ENCODE results near the gene MORN1.

Gene MORN1

GRCh38 chr1:2404890-2405511 lies 13.6 kb upstream of the MORN1 start:
- TF ChIP-seq CTCF (IDR thresholded peaks at IDR 0.05; ENCODE audit: low read depth, low read length) = no peak
- H3K4me3 ChIP-seq (ENCODE audit: low read depth, low read length) = no peak overlapping the region

GRCh38 chr1:2404142-2404889 lies 13.0 kb upstream of the MORN1 start:
- TF ChIP-seq CTCF (IDR thresholded peaks at IDR 0.05; ENCODE audit: low read depth, low read length) = no peak
- no peak overlapping the region for H3K4me3 ChIP-seq (ENCODE audit: low read depth, low read length)

GRCh38 chr1:2403273-2403672 lies 11.9 kb upstream of the MORN1 start:
- no peak for TF ChIP-seq CTCF (IDR thresholded peaks at IDR 0.05; ENCODE audit: low read depth, low read length)
- H3K4me3 ChIP-seq (ENCODE audit: low read depth, low read length) = no peak overlapping the region

- no peak overlapping the region for H3K4me3 ChIP-seq (ENCODE audit: low read depth, low read length)
- no peak for TF ChIP-seq CTCF (IDR thresholded peaks at IDR 0.05; ENCODE audit: low read depth, low read length)
Measured at GRCh38 chr1:2402420-2402819, 11.1 kb upstream of the MORN1 start.

GRCh38 chr1:2400950-2401649 lies 9.7 kb upstream of the MORN1 start:
- TF ChIP-seq CTCF (IDR thresholded peaks at IDR 0.05; ENCODE audit: low read depth, low read length) = no peak

GRCh38 chr1:2400576-2400909 lies 9.2 kb upstream of the MORN1 start:
- no peak overlapping the region for H3K4me3 ChIP-seq (ENCODE audit: low read depth, low read length)
- no peak for TF ChIP-seq CTCF (IDR thresholded peaks at IDR 0.05; ENCODE audit: low read depth, low read length)

More at GRCh38 chr1:2400950-2401649, 9.7 kb upstream of the MORN1 start:
- no peak overlapping the region for H3K4me3 ChIP-seq (ENCODE audit: low read depth, low read length)
